ENCODE measurements around the gene ATP6V1C2. TPM values are rescaled to one million over a fixed set of nuclear protein-coding genes. Genes with fewer than 3 reads are reported as not detected.

Gene ATP6V1C2
- total RNA-seq, 1 donor from 2014 or later: 0.69 TPM

- no peaks in the 10 kb centered on the region for H3K36me3 ChIP-seq
- intact Hi-C loops (cut with micrococcal nuclease): loop anchor here (5.0 to 10.0 kb wide), 2 partner anchors 94 to 291 kb away; no protein-coding TSS in a partner anchor
- no peak overlapping the region for H3K27ac ChIP-seq (replicated peaks)
- H3K4me1 ChIP-seq: peaks cover 7% of the 10 kb centered on the region
- no peak for DNase-seq
- H3K4me3 ChIP-seq: no peak overlapping the region
- H3K27me3 ChIP-seq (ENCODE audit: low read depth): peaks cover 67% of the 10 kb centered on the region
- TF ChIP-seq, protein P1, sequence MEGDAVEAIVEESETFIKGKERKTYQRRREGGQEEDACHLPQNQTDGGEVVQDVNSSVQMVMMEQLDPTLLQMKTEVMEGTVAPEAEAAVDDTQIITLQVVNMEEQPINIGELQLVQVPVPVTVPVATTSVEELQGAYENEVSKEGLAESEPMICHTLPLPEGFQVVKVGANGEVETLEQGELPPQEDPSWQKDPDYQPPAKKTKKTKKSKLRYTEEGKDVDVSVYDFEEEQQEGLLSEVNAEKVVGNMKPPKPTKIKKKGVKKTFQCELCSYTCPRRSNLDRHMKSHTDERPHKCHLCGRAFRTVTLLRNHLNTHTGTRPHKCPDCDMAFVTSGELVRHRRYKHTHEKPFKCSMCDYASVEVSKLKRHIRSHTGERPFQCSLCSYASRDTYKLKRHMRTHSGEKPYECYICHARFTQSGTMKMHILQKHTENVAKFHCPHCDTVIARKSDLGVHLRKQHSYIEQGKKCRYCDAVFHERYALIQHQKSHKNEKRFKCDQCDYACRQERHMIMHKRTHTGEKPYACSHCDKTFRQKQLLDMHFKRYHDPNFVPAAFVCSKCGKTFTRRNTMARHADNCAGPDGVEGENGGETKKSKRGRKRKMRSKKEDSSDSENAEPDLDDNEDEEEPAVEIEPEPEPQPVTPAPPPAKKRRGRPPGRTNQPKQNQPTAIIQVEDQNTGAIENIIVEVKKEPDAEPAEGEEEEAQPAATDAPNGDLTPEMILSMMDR (IDR thresholded peaks at IDR 0.05; ENCODE audit: borderline replicate concordance): no peak
- no peaks in the 10 kb centered on the region for H3K9me3 ChIP-seq (replicated peaks)
These were observed 109.4 kb downstream of the ATP6V1C2 start for GRCh38 chr2:10830641-10831399.

GRCh38 chr2:10831400-10831985, 110.1 kb downstream of the ATP6V1C2 start:
- H3K4me3 ChIP-seq: no peak overlapping the region
- intact Hi-C loops (cut with micrococcal nuclease): loop anchor here (5.0 to 10.0 kb wide), 2 partner anchors 93 to 291 kb away; no protein-coding TSS in a partner anchor
- DNase-seq: no peak
- H3K9me3 ChIP-seq (replicated peaks): no peaks in the 10 kb centered on the region
- H3K27me3 ChIP-seq (ENCODE audit: low read depth): peaks cover 67% of the 10 kb centered on the region
- peaks cover 7% of the 10 kb centered on the region for H3K4me1 ChIP-seq
- TF ChIP-seq, protein P1 (IDR thresholded peaks at IDR 0.05; ENCODE audit: borderline replicate concordance): no peak
- no peaks in the 10 kb centered on the region for H3K36me3 ChIP-seq
- H3K27ac ChIP-seq (replicated peaks): no peak overlapping the region

- no peak overlapping the region for H3K4me3 ChIP-seq
These were observed 110.9 kb downstream of the ATP6V1C2 start for GRCh38 chr2:10832203-10832936.

DNA sequence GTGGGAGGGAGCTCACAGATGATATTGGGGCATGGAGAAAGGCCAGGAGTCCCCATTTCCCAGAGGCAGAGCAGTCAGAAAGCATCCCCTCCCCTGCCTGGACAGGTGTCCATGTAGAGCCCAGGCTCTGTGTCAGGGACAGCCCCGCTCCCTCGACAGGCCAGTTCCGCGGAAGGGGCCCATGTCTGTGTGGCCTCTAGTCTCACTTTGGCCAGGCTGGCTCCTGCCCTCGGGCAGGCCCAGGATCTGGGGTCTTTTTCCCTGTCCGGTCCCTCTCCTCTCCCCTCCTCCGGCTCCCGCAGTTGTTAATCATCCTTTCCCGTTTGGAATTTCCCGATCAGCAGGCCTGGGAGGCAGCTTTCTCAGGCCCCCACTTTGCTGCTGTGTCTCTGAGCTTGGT, 111.6 kb downstream of the ATP6V1C2 start:
- Histone ChIP-seq H3K27ac (replicated peaks) (no peak overlapping the region), H3K4me3 (no peak overlapping the region), H3K36me3 (no peaks in the 10 kb centered on the region), H3K27me3 (ENCODE audit: low read depth) (peaks cover 66% of the 10 kb centered on the region), H3K4me1 (peaks cover 7% of the 10 kb centered on the region), H3K9me3 (replicated peaks) (no peaks in the 10 kb centered on the region)
- no peak for DNase-seq
- intact Hi-C loops (cut with micrococcal nuclease): loop anchor here (5.0 to 10.0 kb wide), 2 partner anchors 92 to 289 kb away; no protein-coding TSS in a partner anchor
- TF ChIP-seq, protein P1 (IDR thresholded peaks at IDR 0.05; ENCODE audit: borderline replicate concordance): no peak

More at GRCh38 chr2:10832203-10832936, 110.9 kb downstream of the ATP6V1C2 start:
- intact Hi-C loops (cut with micrococcal nuclease): loop anchor here (5.0 to 10.0 kb wide), 2 partner anchors 92 to 290 kb away; no protein-coding TSS in a partner anchor
- Histone ChIP-seq H3K36me3 (no peaks in the 10 kb centered on the region), H3K4me1 (peaks cover 7% of the 10 kb centered on the region), H3K27me3 (ENCODE audit: low read depth) (peaks cover 70% of the 10 kb centered on the region), H3K9me3 (replicated peaks) (no peaks in the 10 kb centered on the region), H3K27ac (replicated peaks) (no peak overlapping the region)
- TF ChIP-seq, protein P1 (IDR thresholded peaks at IDR 0.05; ENCODE audit: borderline replicate concordance): peak; percentile 98
- peak; percentile 79 for DNase-seq

- peaks cover 58% of the 10 kb centered on the region for H3K27me3 ChIP-seq (ENCODE audit: low read depth)
- H3K9me3 ChIP-seq (replicated peaks): no peaks in the 10 kb centered on the region
- no peak for DNase-seq
- peaks cover 7% of the 10 kb centered on the region for H3K4me1 ChIP-seq
- intact Hi-C loops (cut with micrococcal nuclease): loop anchor here (5.0 to 10.0 kb wide), 2 partner anchors 91 to 288 kb away; no protein-coding TSS in a partner anchor
- TF ChIP-seq, protein P1 (IDR thresholded peaks at IDR 0.05; ENCODE audit: borderline replicate concordance): no peak
- H3K4me3 ChIP-seq: no peak overlapping the region
- H3K36me3 ChIP-seq: no peaks in the 10 kb centered on the region
- H3K27ac ChIP-seq (replicated peaks): no peak overlapping the region
These were observed 112.7 kb downstream of the ATP6V1C2 start for GRCh38 chr2:10834068-10834655.
